ENCODE measurements around the gene RNF212.

- no peak for TF ChIP-seq EZH2phosphoT487 (IDR thresholded peaks at IDR 0.05; ENCODE audit: insufficient read depth, low read depth)
- no peak for TF ChIP-seq EZH2 (IDR thresholded peaks at IDR 0.05; ENCODE audit: insufficient read depth, poor library complexity, severe bottlenecking)
Measured at GRCh38 chr4:1041147-1041935, 72.0 kb downstream of the RNF212 start.

All from GM23248 (cell line).